Gastroesophageal sphincter (tissue), 4 donors: ENCODE data around the gene CUBN. TPM values are rescaled to one million over a fixed set of nuclear protein-coding genes. Genes with fewer than 3 reads are reported as not detected.

ENCODE experiments used
- ATAC-seq: fragments of 150-250 bp; one replicate; pipeline ENCODE4 v1.9.1; 2016; ENCODE audit warnings: mild to moderate bottlenecking, moderate library complexity
- H3K27ac ChIP-seq, 4 donors: fragments of 200-600 bp; sonication (generic) in 3 of 4; 1 replicate in 3 of 4; 2 replicates in 1 of 4; pipeline ENCODE4 v1.5.1; 2016 to 2019
- H3K27me3 ChIP-seq: fragments of 200-600 bp; sonication (generic); one replicate; pipeline ENCODE4 v1.5.1; 2019
- H3K36me3 ChIP-seq, 2 donors: fragments of 200-600 bp; sonication (generic); one replicate each; pipeline ENCODE4 v1.5.1; 2019; ENCODE audit warnings: control low read depth in 1 of 2
- H3K4me1 ChIP-seq, 3 donors: fragments of 200-600 bp; sonication (generic); 1 replicate in 2 of 3; 2 replicates in 1 of 3; pipeline ENCODE4 v1.5.1; 2016 to 2019; ENCODE audit warnings: control low read depth in 2 of 3
- H3K4me3 ChIP-seq, 2 donors: fragments of 200-600 bp; sonication (generic); one replicate each; pipeline ENCODE4 v1.5.1; 2019; ENCODE audit warnings: mild to moderate bottlenecking in 1 of 2, moderate library complexity in 1 of 2
- H3K9me3 ChIP-seq, 3 donors: fragments of 200-600 bp; sonication (generic); one replicate each; pipeline ENCODE4 v1.5.1; 2017 to 2019; ENCODE audit warnings: control low read depth in 2 of 3
- CTCF ChIP-seq, 4 experiments: fragments of 200-600 bp in 2 of 4; fragments of 450-650 bp in 2 of 4; sonication (generic) in 1 of 4; IDR thresholded peaks; one replicate each; pipeline ENCODE4 v1.5.1; 2017 to 2019; ENCODE audit warnings: antibody characterized with exemption in 4 of 4, mild to moderate bottlenecking in 2 of 4, moderate library complexity in 2 of 4
- EP300 ChIP-seq: sonication (generic); formaldehyde crosslinking; IDR thresholded peaks from one replicate; pipeline ENCODE4 v1.6.1; 2017; ENCODE audit warnings: antibody characterized with exemption, mild to moderate bottlenecking
- POLR2A ChIP-seq, 2 donors: fragments of 450-650 bp; IDR thresholded peaks; one replicate each; pipeline ENCODE4 v1.6.1; 2017; ENCODE audit warnings: antibody characterized with exemption in 2 of 2, mild to moderate bottlenecking in 2 of 2, moderate library complexity in 1 of 2
- POLR2AphosphoS5 ChIP-seq: sonication (generic); formaldehyde crosslinking; IDR thresholded peaks from one replicate; pipeline ENCODE4 v1.6.1; 2017; ENCODE audit warnings: antibody characterized with exemption
- WGBS, 2 donors: methylation state at CpG; one replicate each; pipeline ENCODE4 v1.1.5; 2018; ENCODE audit warnings: low coverage in 1 of 2; 5-methylcytosine and 5-hydroxymethylcytosine counted together
- total RNA-seq, 4 donors: library from RNA; depleted of rRNA; stranded (reverse); fragments of >200 nt; gene quantifications; one replicate each; pipeline ENCODE4 v1.1.0, GENCODE V29; 2016

Gene CUBN
- total RNA-seq, 4 donors from 2014 or later, result 0.37 to 2.8 (median 1.6) TPM

- no peak for TF ChIP-seq EP300
- no peak for TF ChIP-seq POLR2AphosphoS5
- no peak for TF ChIP-seq POLR2A (IDR thresholded peaks at IDR 0.05)
- TF ChIP-seq CTCF (IDR thresholded peaks at IDR 0.05), result no peak
- Histone ChIP-seq H3K4me3 (no peak overlapping the region), H3K27me3 (no peaks in the 10 kb centered on the region), H3K4me1 (peaks cover 0 to 3% (median 0%) of the 10 kb centered on the region in 3 donors), H3K9me3 (no peaks in the 10 kb centered on the region), H3K27ac (no peak overlapping the region), H3K36me3 (no peaks in the 10 kb centered on the region)
- no peak for ATAC-seq
Measured at GRCh38 chr10:17101910-17102266, 27.7 kb downstream of the CUBN start.

- TF ChIP-seq POLR2A (IDR thresholded peaks at IDR 0.05) (no peak), POLR2AphosphoS5 (no peak), CTCF (IDR thresholded peaks at IDR 0.05) (no peak), EP300 (no peak)
- ATAC-seq, result no peak
- H3K4me3 ChIP-seq, result no peak overlapping the region
- no peaks in the 10 kb centered on the region for H3K27me3 ChIP-seq
- WGBS, 2 donors, result 71 to 89% methylated on average over 4 to 7 of the region's 7 CpGs
- no peaks in the 10 kb centered on the region for H3K9me3 ChIP-seq
- H3K27ac ChIP-seq, result no peak overlapping the region
- H3K4me1 ChIP-seq, result peaks cover 0 to 3% (median 0%) of the 10 kb centered on the region in 3 donors
- H3K36me3 ChIP-seq, result no peaks in the 10 kb centered on the region
Measured at GRCh38 chr10:17101257-17101909, 28.2 kb downstream of the CUBN start.

GRCh38 chr10:17100586-17100985 lies 29.0 kb downstream of the CUBN start:
- Histone ChIP-seq H3K27me3 (no peaks in the 10 kb centered on the region), H3K9me3 (no peaks in the 10 kb centered on the region), H3K4me3 (no peak overlapping the region), H3K27ac (no peak overlapping the region), H3K4me1 (peaks cover 0 to 3% (median 0%) of the 10 kb centered on the region in 3 donors), H3K36me3 (no peaks in the 10 kb centered on the region)
- TF ChIP-seq EP300, result no peak
- ATAC-seq, result no peak
- WGBS, 2 donors, result 61 to 76% methylated on average over 8 to 9 of the region's 9 CpGs

- no peak overlapping the region for H3K27ac ChIP-seq
- WGBS, 2 donors, result 85 to 96% methylated on average over 2 to 3 of the region's 3 CpGs
- ATAC-seq, result no peak
- no peaks in the 10 kb centered on the region for H3K4me1 ChIP-seq
- no peak for TF ChIP-seq EP300
- TF ChIP-seq POLR2AphosphoS5, result no peak
- TF ChIP-seq CTCF (IDR thresholded peaks at IDR 0.05), result no peak
- TF ChIP-seq POLR2A (IDR thresholded peaks at IDR 0.05), result no peak
- H3K36me3 ChIP-seq, result no peaks in the 10 kb centered on the region
- no peak overlapping the region for H3K4me3 ChIP-seq
- no peaks in the 10 kb centered on the region for H3K9me3 ChIP-seq
- H3K27me3 ChIP-seq, result no peaks in the 10 kb centered on the region
Measured at GRCh38 chr10:17098012-17098411, 31.6 kb downstream of the CUBN start.

GRCh38 chr10:17094844-17095243 lies 34.8 kb downstream of the CUBN start:
- TF ChIP-seq POLR2A (IDR thresholded peaks at IDR 0.05) (no peak), CTCF (IDR thresholded peaks at IDR 0.05) (no peak), EP300 (no peak), POLR2AphosphoS5 (no peak)

More at GRCh38 chr10:17094844-17095243, 34.8 kb downstream of the CUBN start:
- H3K27me3 ChIP-seq, result no peaks in the 10 kb centered on the region
- no peak for ATAC-seq
- H3K36me3 ChIP-seq, result no peaks in the 10 kb centered on the region
- no peaks in the 10 kb centered on the region for H3K4me1 ChIP-seq
- H3K27ac ChIP-seq, result no peak overlapping the region
- no peak overlapping the region for H3K4me3 ChIP-seq
- H3K9me3 ChIP-seq, result no peaks in the 10 kb centered on the region
